ENCODE measurements around the gene RCAN2. TPM values are rescaled to one million over a fixed set of nuclear protein-coding genes. Genes with fewer than 3 reads are reported as not detected.

The RCAN2 gene
- not detected for polyA plus RNA-seq

GRCh38 chr6:46491201-46491627 lies at the start of gene RCAN2:
Gene RCAN2, minus strand, starts transcription at chr6:46491449.
- peak; percentile 15 to 39 (median 21) for DNase-seq
- Mint-ChIP-seq H3K4me3 (peak within 1 kb of the TSS; percentile 72 to 82 (median 73)), H3K36me3 (no peaks in the 10 kb centered on the region), H3K9me3 (no peaks in the 10 kb centered on the region), H3K4me1 (peaks cover 9 to 10% of the 10 kb centered on the region in 2 donors), H3K27me3 (ENCODE audit: low read depth in 3 of 3) (peaks cover 8 to 38% (median 21%) of the 10 kb centered on the region in 3 donors), H3K27ac (no peak within 1 kb of the TSS)

GRCh38 chr6:46539866-46540265 lies 48.6 kb upstream of the RCAN2 start:
- Mint-ChIP-seq H3K4me3 (no peak overlapping the region), H3K27me3 (ENCODE audit: low read depth in 3 of 3) (peaks cover 2 to 14% (median 2%) of the 10 kb centered on the region in 3 donors), H3K27ac (no peak overlapping the region), H3K9me3 (peaks cover 0 to 10% (median 0%) of the 10 kb centered on the region in 6 donors), H3K4me1 (no peaks in the 10 kb centered on the region), H3K36me3 (no peaks in the 10 kb centered on the region)
- no peak for DNase-seq

- H3K4me3 Mint-ChIP-seq, result no peak overlapping the region
- no peaks in the 10 kb centered on the region for H3K36me3 Mint-ChIP-seq
- no peaks in the 10 kb centered on the region for H3K4me1 Mint-ChIP-seq
- H3K9me3 Mint-ChIP-seq, result peaks cover 0 to 10% (median 0%) of the 10 kb centered on the region in 6 donors
- H3K27me3 Mint-ChIP-seq (ENCODE audit: low read depth in 3 of 3), result peaks cover 0 to 14% (median 0%) of the 10 kb centered on the region in 3 donors
- DNase-seq, result no peak
- H3K27ac Mint-ChIP-seq, result no peak overlapping the region
Observed at GRCh38 chr6:46538800-46539480, 47.7 kb upstream of the RCAN2 start.

- Mint-ChIP-seq H3K27ac (no peak overlapping the region), H3K27me3 (ENCODE audit: low read depth in 3 of 3) (peaks cover 6 to 7% (median 7%) of the 10 kb centered on the region in 3 donors), H3K36me3 (no peaks in the 10 kb centered on the region), H3K4me1 (no peaks in the 10 kb centered on the region), H3K4me3 (no peak overlapping the region), H3K9me3 (peaks cover 0 to 2% (median 0%) of the 10 kb centered on the region in 6 donors)
- no peak for DNase-seq
Observed at GRCh38 chr6:46530896-46531295, 39.6 kb upstream of the RCAN2 start.

GRCh38 chr6:46528961-46529750 lies 37.9 kb upstream of the RCAN2 start:
- no peak overlapping the region for H3K4me3 Mint-ChIP-seq
- no peak overlapping the region for H3K27ac Mint-ChIP-seq
- no peaks in the 10 kb centered on the region for H3K36me3 Mint-ChIP-seq
- no peak for DNase-seq
- H3K9me3 Mint-ChIP-seq, result no peaks in the 10 kb centered on the region
- peaks cover 2 to 8% (median 7%) of the 10 kb centered on the region in 3 donors for H3K27me3 Mint-ChIP-seq (ENCODE audit: low read depth in 3 of 3)
- no peaks in the 10 kb centered on the region for H3K4me1 Mint-ChIP-seq

- Mint-ChIP-seq H3K36me3 (no peaks in the 10 kb centered on the region), H3K27me3 (ENCODE audit: low read depth in 3 of 3) (peaks cover 2 to 8% (median 7%) of the 10 kb centered on the region in 3 donors), H3K4me3 (no peak overlapping the region), H3K9me3 (peaks cover 0 to 2% (median 0%) of the 10 kb centered on the region in 6 donors), H3K4me1 (no peaks in the 10 kb centered on the region), H3K27ac (no peak overlapping the region)
- no peak for DNase-seq
Observed at GRCh38 chr6:46526607-46527006, 35.4 kb upstream of the RCAN2 start.

- Mint-ChIP-seq H3K9me3 (peaks cover 0 to 2% (median 0%) of the 10 kb centered on the region in 6 donors), H3K36me3 (no peaks in the 10 kb centered on the region), H3K27me3 (ENCODE audit: low read depth in 3 of 3) (peaks cover 2 to 8% (median 5%) of the 10 kb centered on the region in 3 donors), H3K4me1 (no peaks in the 10 kb centered on the region), H3K4me3 (no peak overlapping the region), H3K27ac (no peak overlapping the region)
- DNase-seq, result no peak
Observed at GRCh38 chr6:46525583-46525982, 34.3 kb upstream of the RCAN2 start.

- Mint-ChIP-seq H3K27me3 (ENCODE audit: low read depth in 3 of 3) (peaks cover 2 to 6% (median 2%) of the 10 kb centered on the region in 3 donors), H3K27ac (no peak overlapping the region), H3K36me3 (no peaks in the 10 kb centered on the region), H3K4me3 (no peak overlapping the region), H3K9me3 (peaks cover 0 to 5% (median 0%) of the 10 kb centered on the region in 6 donors), H3K4me1 (no peaks in the 10 kb centered on the region)
- no peak for DNase-seq
Observed at GRCh38 chr6:46521464-46521971, 30.3 kb upstream of the RCAN2 start.

GRCh38 chr6:46517202-46517601 lies 26.0 kb upstream of the RCAN2 start:
- Mint-ChIP-seq H3K4me1 (no peaks in the 10 kb centered on the region), H3K27me3 (ENCODE audit: low read depth in 3 of 3) (peaks cover 0 to 3% (median 0%) of the 10 kb centered on the region in 3 donors), H3K4me3 (no peak overlapping the region), H3K27ac (no peak overlapping the region), H3K36me3 (no peaks in the 10 kb centered on the region), H3K9me3 (peaks cover 0 to 4% (median 0%) of the 10 kb centered on the region in 6 donors)
- DNase-seq, result no peak

- no peak overlapping the region for H3K27ac Mint-ChIP-seq
Observed at GRCh38 chr6:46513533-46513932, 22.3 kb upstream of the RCAN2 start.

GRCh38 chr6:46511320-46511719 lies 20.1 kb upstream of the RCAN2 start:
- H3K27ac Mint-ChIP-seq, result no peak overlapping the region
- H3K36me3 Mint-ChIP-seq, result no peaks in the 10 kb centered on the region
- peaks cover 0 to 3% (median 0%) of the 10 kb centered on the region in 3 donors for H3K27me3 Mint-ChIP-seq (ENCODE audit: low read depth in 3 of 3)
- H3K9me3 Mint-ChIP-seq, result no peaks in the 10 kb centered on the region
- H3K4me1 Mint-ChIP-seq, result no peaks in the 10 kb centered on the region
- no peak for DNase-seq
- no peak overlapping the region for H3K4me3 Mint-ChIP-seq

More at GRCh38 chr6:46513533-46513932, 22.3 kb upstream of the RCAN2 start:
- Mint-ChIP-seq H3K9me3 (peaks cover 0 to 4% (median 0%) of the 10 kb centered on the region in 6 donors), H3K36me3 (no peaks in the 10 kb centered on the region), H3K4me1 (no peaks in the 10 kb centered on the region), H3K27me3 (ENCODE audit: low read depth in 3 of 3) (peaks cover 0 to 3% (median 0%) of the 10 kb centered on the region in 3 donors), H3K4me3 (no peak overlapping the region)
- DNase-seq, result no peak

GRCh38 chr6:46510651-46511050 lies 19.4 kb upstream of the RCAN2 start:
- no peak for DNase-seq
- Mint-ChIP-seq H3K36me3 (no peaks in the 10 kb centered on the region), H3K4me1 (no peaks in the 10 kb centered on the region), H3K27ac (no peak overlapping the region), H3K9me3 (no peaks in the 10 kb centered on the region), H3K27me3 (ENCODE audit: low read depth in 3 of 3) (peaks cover 0 to 3% (median 0%) of the 10 kb centered on the region in 3 donors), H3K4me3 (no peak overlapping the region)

- Mint-ChIP-seq H3K27me3 (ENCODE audit: low read depth in 3 of 3) (peaks cover 0 to 3% (median 1%) of the 10 kb centered on the region in 3 donors), H3K36me3 (no peaks in the 10 kb centered on the region), H3K9me3 (no peaks in the 10 kb centered on the region), H3K4me3 (no peak overlapping the region), H3K4me1 (no peaks in the 10 kb centered on the region), H3K27ac (no peak overlapping the region)
- DNase-seq, result no peak
Observed at GRCh38 chr6:46509981-46510510, 18.8 kb upstream of the RCAN2 start.

- no peaks in the 10 kb centered on the region for H3K36me3 Mint-ChIP-seq
- DNase-seq, result no peak
- H3K27ac Mint-ChIP-seq, result no peak overlapping the region
- no peaks in the 10 kb centered on the region for H3K9me3 Mint-ChIP-seq
- H3K4me1 Mint-ChIP-seq, result no peaks in the 10 kb centered on the region
- H3K4me3 Mint-ChIP-seq, result no peak overlapping the region
- H3K27me3 Mint-ChIP-seq (ENCODE audit: low read depth in 3 of 3), result peaks cover 0 to 3% (median 1%) of the 10 kb centered on the region in 3 donors
Observed at GRCh38 chr6:46509063-46509462, 17.8 kb upstream of the RCAN2 start.

Data from immature natural killer cell (primary cell).